H4 (cell line): ENCODE data around the gene CCNH. TPM values are rescaled to one million over a fixed set of nuclear protein-coding genes. Genes with fewer than 3 reads are reported as not detected.
A peak's percentile ranks its signal among the peaks of the same experiment; 100 is the strongest.

Source experiments
- DNase-seq: peaks from one replicate; pipeline ENCODE4 v3.0.0-alpha.2; 2015; ENCODE audit warnings: low spot score
- total RNA-seq: library from RNA; depleted of rRNA; stranded (reverse); fragments of >200 nt; shearing (Covaris generic); gene quantifications from 2 replicates; pipeline ENCODE4 v1.2.3, GENCODE V29; 2014

CCNH gene
- total RNA-seq, 1 experiment from 2014 or later: 64.6 TPM

DNA sequence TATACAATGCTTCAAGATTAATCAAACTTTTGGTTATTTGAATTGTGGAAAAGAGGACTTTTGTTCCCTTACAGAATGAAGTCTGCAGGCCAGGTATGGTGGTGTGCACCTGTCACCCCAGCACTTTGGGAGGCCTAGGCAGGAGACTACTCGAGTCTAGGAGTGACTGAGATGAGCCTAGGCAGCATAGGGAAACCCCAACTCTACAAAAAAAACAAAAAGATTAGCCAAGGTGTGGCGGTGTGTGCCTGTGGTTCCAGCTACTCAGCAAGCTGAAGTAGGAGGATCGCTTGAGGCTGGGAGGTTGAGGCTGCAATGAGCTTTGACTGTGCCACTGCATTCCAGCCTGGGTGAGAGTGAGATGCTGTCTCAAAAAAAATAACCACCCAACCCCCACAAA, 9.3 kb downstream of the CCNH start:
- no peak for DNase-seq

DNA sequence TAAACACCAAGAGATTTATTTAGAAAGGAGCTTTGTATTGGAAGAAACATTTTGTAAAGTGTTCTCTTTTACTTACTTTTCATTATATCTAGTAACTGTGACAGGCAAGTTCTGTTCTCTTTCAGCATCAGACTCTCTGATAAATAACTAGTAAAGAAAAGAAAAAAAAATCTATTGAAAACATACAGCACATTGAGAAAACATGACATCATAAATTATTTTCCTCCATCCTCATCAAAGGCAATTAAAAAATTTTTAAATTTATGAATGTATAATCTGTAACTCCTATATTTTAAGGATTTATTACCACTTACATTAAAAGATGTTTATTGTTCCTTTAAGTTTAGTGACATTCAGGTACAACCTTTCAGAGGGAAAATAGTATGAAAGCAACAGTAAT, 11.1 kb downstream of the CCNH start:
- DNase-seq: no peak

DNA sequence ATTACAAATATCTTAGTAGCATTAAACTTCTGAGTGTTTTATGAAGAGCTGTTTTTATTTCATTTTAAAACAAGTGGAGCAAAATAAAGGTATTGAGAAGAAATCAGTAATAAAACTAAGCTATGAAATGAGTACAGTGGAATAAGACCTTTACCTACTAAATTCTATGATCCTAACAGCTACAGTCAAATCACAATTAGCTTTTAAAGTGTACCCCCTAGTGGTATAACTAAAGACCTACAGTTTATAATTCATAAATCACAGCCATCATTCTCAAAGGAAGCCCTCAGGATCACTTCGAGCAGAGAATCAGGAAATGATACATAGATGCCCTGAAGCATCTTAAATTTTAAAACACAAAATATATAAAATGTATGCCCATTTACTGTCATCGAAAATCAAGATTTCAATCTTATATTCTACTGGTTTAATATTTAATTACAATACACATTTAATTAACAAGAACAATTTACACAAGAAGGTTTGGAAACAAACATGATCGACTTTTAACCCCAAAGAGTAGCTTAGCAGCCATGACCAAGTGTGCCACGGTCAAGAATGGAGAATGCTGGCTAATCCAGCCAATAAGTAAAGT, 12.3 kb downstream of the CCNH start:
- DNase-seq: peak; percentile 41

GRCh38 chr5:87399720-87400119, 13.0 kb downstream of the CCNH start:
- no peak for DNase-seq

DNA sequence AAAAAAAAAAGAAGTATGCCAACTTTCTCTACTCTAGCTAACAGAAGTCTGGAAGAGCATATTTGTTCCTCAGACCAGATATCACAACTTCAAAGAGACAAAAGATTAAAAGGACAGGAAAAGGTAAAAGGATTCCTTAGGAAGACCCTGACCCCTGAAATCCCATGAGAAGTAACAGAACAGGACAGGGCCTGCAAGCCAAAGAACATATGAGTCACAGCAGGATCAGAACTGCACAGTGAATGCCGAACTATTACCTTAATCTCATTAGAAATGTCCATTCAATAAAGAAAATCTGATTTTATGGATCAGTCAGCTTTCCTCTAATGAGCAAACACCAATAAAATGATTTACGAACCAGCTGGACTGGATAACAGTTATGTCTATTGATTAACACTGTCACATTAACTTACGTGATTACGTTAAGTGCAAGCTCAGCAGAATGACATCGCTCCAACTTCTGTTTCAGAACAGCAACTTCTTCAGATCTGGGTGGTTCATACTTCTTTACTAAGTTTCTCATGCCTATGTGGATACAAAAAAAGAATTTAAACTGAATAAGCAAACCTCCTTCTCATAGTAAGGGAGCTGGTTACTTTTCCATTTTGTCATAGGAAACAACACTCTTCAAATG, 13.6 kb downstream of the CCNH start:
- no peak for DNase-seq

DNA sequence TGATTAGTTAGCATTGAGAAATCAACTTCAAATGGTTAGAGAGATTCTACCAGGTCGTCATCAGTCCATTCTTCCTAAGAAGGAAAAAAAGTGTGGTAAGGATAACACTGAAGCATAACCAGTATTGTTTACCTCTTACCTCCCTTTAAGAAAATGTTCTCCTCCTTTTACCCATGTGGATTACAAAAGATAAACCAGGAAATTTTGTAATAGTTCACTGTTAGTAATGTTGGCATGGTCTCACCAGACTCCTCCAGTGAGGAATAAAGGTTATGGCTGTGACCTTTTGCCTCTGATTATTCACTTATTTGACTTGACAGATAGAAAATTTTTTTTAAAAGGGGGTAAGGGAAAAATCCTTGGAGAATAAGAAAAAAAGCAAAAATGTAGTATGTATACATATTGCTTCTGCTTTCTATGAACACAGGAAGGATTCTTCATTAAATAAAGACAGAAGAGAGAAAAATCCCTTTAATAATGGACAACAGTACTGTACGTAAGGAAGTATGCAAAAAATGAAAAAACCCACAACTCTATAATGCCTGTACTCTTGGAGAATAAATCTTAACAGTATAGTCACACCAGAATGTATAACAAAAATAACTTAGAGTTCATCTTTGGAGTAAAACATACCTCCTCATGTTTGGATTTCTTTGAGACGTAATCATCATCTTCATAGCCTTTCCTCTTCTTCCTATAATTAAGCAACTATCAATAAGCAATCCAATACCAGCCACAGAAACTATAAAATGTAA, 18.1 kb downstream of the CCNH start:
- peak; percentile 6 for DNase-seq

- DNase-seq: no peak
These were observed 19.4 kb downstream of the CCNH start for GRCh38 chr5:87393331-87393730.

- no peak for DNase-seq
These were observed 19.9 kb downstream of the CCNH start for GRCh38 chr5:87392801-87393200.

DNA sequence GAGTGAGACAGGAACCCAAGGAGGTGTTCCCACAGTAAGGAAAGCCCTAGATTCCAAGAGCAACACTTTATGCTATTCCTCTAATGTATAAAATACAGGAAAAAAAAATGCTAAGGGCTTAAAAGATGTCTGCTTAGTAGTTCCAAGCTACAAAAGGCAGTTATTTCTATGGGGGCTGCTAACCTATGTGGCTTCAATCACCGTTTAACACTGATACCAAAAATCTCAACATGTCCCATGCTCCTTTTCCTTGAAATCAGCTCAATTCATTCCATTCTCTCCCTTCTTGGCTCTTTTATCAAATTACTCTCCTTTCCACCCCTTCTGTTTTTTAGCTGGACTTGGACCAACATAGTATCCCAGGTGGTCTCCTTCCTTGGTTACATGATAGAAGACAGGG, 20.6 kb downstream of the CCNH start:
- DNase-seq: no peak

DNA sequence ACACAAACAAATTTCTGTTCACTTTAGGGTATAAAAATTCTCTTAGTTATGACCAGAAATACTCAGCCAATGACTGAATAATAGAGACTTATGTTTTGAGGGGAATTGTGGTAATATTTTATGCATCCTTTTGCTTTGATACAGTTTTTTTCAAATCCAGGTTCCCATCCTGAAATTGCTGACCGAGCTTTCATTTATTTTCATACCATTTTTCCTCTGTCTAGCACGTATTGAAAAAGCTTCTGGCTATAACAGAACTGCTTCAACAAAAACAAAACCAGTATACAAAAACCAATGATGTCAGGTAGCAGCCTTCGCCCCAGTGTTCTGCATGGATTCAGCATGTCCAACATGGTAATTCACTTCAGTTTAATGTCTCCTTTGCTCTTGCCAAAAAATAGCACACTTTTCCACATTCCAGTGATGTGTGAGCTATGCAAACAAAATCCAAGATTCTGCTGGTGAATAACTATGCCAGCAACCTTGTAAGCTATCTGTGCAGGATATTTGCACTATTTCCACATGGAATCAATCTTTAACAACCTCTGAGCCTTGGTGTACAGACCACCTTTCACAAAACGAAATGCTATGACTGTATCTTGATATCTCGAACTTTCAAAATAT, 22.0 kb downstream of the CCNH start:
- no peak for DNase-seq

DNA sequence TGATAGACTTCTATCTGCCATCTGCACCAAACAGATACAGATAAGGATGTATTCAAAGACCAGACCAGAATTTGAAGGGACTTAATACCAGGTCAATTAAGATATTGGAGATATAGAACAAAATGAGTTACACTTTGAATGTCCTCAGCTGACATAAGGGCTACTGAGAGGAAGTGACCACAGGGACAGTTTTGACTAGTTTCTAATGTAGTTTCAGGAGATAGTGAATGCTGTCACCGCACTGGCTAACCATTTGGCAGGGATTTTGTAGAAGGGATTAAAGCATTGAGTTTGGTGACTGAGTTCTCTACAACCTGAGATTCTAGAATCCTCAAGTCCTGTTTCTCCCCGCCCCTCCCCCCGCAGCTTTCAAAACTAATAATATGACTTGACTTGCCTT, 22.7 kb downstream of the CCNH start:
- no peak for DNase-seq

DNA sequence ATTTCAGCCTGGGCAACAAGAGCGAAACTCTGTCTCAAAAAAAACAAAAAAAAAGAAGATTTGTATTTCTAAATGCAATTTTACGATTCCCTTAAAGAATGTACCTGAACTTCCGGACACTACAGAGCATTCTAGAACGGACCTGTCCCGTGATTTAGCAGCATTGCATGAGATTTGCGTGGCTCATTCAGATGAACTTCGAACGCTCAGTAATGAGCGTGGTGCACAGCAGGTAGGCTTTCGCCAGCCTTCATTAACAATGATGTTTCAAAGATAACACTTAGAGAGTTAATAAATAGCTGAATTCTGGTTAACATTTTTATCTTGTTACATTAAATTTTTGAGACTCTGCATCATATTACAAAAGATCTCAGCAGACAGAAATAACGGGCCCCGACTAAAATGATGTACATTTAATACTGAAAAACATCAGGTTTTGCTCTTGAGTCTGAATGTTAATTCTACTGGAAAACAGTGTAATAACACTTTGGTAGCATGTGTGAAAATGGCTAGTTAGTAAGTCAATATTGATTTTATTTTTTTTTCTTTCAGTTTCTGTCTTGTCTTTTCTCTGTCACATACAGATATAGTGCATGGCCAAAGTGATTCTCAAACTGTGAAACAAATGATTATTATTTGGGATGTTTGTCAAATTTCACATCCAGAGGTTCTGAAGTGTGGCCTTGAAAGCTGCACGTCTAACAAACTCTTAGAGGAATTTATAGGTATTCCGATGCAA, 23.3 kb downstream of the CCNH start:
- no peak for DNase-seq

DNA sequence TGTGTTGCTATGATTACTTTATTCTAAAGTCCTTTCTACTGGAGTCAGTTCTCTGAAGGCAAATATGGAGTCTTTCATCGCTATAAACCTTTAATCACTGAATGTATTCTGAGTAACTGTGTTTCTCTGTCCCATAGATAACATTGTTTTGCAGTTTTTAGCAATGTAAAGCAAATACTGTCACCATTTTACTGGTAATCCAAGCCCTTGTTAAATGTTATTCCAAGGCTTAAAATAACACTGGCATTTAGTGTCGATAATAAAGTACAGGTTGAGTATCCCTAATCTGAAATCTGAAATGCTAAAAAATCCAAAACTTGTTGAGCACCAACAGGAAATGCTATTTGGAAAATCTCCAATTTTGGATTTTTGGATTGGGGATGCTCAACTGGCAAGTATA, 24.6 kb downstream of the CCNH start:
- DNase-seq: no peak

DNA sequence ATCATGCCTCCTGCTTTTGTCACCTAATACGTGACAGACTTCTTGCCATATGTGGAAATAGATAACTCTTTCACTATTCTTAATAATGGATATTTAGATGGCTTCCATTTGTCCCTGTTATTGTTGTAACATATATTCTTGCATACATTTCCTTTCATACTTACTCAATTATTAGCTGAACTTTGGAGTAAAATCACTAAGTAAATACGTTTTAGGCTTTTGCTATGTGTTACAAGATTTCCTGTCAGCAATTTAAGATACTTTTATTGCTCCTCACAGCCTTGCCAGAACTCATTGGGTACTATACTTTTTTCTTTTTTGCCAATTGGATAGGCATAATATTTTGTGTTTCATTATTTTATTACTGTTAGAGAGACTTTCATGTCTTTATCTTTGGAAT, 26.9 kb downstream of the CCNH start:
- DNase-seq: no peak

- DNase-seq: peak; percentile 35
These were observed 29.5 kb downstream of the CCNH start for GRCh38 chr5:87383216-87383615.

- no peak for DNase-seq
These were observed 30.5 kb downstream of the CCNH start for GRCh38 chr5:87382224-87382623.

DNA sequence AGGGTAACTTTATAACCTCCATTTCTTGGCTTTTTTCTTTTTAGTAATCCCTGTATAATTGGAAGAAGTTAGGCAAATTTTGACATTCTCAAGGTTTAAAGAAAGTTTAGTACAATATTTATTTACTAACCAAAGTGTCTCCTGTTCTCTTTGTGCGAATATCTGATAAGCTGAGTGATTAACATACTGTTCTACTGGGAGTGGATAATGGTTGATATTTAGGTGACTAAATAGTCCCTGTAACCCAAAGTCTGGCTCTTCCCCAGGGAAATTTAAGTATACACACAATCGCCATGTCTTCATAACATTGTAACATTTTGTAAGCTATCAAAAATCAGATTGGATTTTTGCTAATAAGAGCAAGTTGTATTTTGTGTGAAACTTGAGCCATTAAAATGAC, 40.0 kb downstream of the CCNH start:
- no peak for DNase-seq

DNA sequence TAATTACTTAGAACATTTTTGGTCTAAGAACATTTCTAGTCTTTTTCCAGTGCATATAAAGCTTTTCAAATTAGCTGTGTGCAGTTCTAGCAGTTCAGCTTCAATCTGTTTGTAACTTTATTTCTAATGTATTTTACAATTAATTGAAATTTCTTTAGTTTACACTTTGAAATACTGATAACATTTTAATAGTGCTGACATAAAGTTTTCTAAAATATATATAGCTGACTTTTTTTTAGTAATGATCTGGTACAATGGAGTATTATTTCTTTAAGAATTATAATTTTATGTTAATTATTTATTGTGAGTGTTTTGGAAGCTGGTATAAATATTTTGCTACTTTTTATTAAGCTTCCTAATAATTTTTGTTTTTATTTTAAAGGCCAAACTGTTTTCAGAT, 43.3 kb downstream of the CCNH start:
- no peak for DNase-seq

GRCh38 chr5:87368601-87369000, 44.1 kb downstream of the CCNH start:
- DNase-seq: no peak

DNA sequence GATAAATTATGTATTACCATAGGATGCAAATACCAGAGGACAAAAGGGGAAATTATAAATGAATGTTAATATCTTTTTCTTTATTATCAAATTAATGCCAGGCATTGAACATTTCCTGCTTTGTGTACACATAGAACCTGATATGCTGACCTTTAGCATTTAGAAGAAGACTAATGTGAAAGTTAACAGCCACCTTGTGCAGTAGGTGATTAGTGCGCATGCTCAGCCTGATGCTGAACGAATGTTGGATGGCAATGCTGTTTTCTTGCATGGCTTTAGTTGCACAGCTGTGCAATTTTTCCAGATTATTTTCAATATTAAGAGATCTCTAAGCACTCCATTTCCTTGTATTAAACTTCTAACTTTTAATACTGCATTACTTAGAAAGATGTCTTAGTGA, 45.5 kb downstream of the CCNH start:
- DNase-seq: no peak

DNA sequence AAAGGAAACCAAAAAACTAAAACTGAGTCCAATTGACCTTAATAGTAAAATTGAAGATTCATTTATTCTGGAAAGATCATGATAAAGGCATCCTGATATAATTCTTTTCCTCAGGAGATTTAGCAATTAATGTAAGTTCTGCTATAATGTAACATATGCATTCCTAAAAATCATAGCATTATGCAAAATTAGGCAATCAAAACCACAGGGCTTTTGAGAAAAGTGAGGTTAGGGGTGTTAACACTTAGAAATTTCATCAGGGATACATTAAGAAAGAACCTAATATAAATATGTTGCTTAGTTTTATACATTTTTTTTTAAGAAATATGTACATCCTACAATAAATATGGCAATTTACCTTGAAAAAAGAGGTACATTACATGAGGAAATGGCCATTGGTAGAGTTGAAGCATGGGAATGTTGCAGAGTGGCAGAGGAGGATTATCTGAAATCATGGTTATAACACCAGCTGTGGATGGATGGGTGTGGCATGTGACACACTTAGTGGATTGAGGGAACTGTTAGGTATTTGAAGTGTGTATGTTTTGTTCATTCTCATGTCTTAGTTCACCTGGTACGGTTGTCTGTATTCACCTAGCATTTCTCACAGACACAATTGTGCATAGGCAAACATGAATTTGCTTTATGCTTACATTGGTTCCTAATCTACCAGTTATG, 51.1 kb downstream of the CCNH start:
- DNase-seq: no peak

DNA sequence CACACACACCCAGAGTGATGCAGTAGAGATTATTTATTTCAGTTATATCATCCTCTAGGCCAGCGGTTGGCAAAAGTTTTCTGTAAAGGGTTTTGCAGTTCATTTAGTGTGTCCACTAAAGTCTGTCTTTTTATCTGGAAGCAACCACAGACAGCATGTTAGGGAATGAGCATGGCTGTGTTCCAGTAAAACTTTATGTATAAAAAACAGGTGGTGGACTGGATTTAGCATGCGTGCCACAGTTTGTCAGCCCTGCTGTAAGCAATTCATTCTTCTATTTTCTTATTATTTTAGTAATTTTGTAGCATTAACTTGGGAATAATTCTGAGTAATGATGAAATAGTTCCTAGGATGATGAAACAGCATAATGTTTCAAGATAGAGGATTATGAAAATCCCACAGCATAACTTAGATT, 51.7 kb downstream of the CCNH start:
- peak; percentile 3 for DNase-seq
